Neutrophil (primary cell): ENCODE measurements around the gene CDC14B.

ENCODE experiments used
- H3K27ac ChIP-seq: fragments of 200-600 bp; sonication (generic); 2 replicates; pipeline ENCODE4 v1.5.1; 2016; ENCODE audit warnings: mild to moderate bottlenecking, moderate library complexity
- H3K27me3 ChIP-seq: fragments of 200-600 bp; sonication (generic); 2 replicates; pipeline ENCODE4 v1.6.0; 2016; ENCODE audit warnings: mild to moderate bottlenecking
- H3K36me3 ChIP-seq: fragments of 200-600 bp; sonication (generic); 2 replicates; pipeline ENCODE4 v1.5.1; 2017
- H3K4me1 ChIP-seq, 2 experiments: fragments of 200-600 bp in 1 of 2; sonication (generic) in 1 of 2; 1 replicate in 1 of 2; 2 replicates in 1 of 2; pipeline versions ENCODE4 v1.5.1 to v1.6.1; 2013 to 2016; ENCODE audit warnings: low read depth in 1 of 2, low read length in 1 of 2, mild to moderate bottlenecking in 1 of 2, moderate library complexity in 1 of 2; ENCODE audit not compliant: control insufficient read depth in 1 of 2, insufficient read depth in 1 of 2
- H3K4me3 ChIP-seq, 2 experiments: fragments of 200-600 bp in 1 of 2; sonication (generic) in 1 of 2; 1 replicate in 1 of 2; 2 replicates in 1 of 2; pipeline ENCODE4 v1.5.1; 2013 to 2016; ENCODE audit warnings: low read depth in 1 of 2, low read length in 1 of 2, mild to moderate bottlenecking in 1 of 2, moderate library complexity in 1 of 2
- H3K9me3 ChIP-seq: fragments of 200-600 bp; sonication (generic); 2 replicates; pipeline ENCODE4 v1.5.1; 2016
- CTCF ChIP-seq: fragments of 200-600 bp; sonication (generic); IDR thresholded peaks from 2 replicates; pipeline ENCODE4 v1.5.1; 2016; ENCODE audit warnings: antibody characterized with exemption

CDC14B gene

GRCh38 chr9:96574931-96575351 lies 44.7 kb downstream of the CDC14B start:
- Histone ChIP-seq H3K27me3 (peaks cover 31% of the 10 kb centered on the region), H3K27ac (no peak overlapping the region), H3K36me3 (no peaks in the 10 kb centered on the region), H3K9me3 (no peaks in the 10 kb centered on the region), H3K4me1 (no peaks in the 10 kb centered on the region), H3K4me3 (no peak overlapping the region)
- no peak for TF ChIP-seq CTCF

- no peaks in the 10 kb centered on the region for H3K36me3 ChIP-seq
- no peak for TF ChIP-seq CTCF
- no peak overlapping the region for H3K4me3 ChIP-seq
- H3K4me1 ChIP-seq, result no peaks in the 10 kb centered on the region
- H3K27me3 ChIP-seq, result peaks cover 31% of the 10 kb centered on the region
- no peak overlapping the region for H3K27ac ChIP-seq
- no peaks in the 10 kb centered on the region for H3K9me3 ChIP-seq
Observed at GRCh38 chr9:96574455-96574854, 45.2 kb downstream of the CDC14B start.

- peak overlapping the region; percentile 65 for H3K27ac ChIP-seq
- no peak for TF ChIP-seq CTCF
- H3K4me3 ChIP-seq, result peak overlapping the region; percentile 67 to 76
- H3K4me1 ChIP-seq, result peaks cover 26 to 30% of the 10 kb centered on the region in 2 experiments
- peaks cover 7% of the 10 kb centered on the region for H3K27me3 ChIP-seq
- no peaks in the 10 kb centered on the region for H3K36me3 ChIP-seq
- no peaks in the 10 kb centered on the region for H3K9me3 ChIP-seq
Observed at GRCh38 chr9:96567203-96567700, 52.4 kb downstream of the CDC14B start.

- H3K27ac ChIP-seq, result peak overlapping the region; percentile 65
- peaks cover 4% of the 10 kb centered on the region for H3K36me3 ChIP-seq
- peaks cover 7% of the 10 kb centered on the region for H3K27me3 ChIP-seq
- no peaks in the 10 kb centered on the region for H3K9me3 ChIP-seq
- H3K4me1 ChIP-seq, result peaks cover 26 to 30% of the 10 kb centered on the region in 2 experiments
- peak; percentile 52 for TF ChIP-seq CTCF
- peak overlapping the region; percentile 67 to 76 for H3K4me3 ChIP-seq
Observed at GRCh38 chr9:96566498-96567202, 53.0 kb downstream of the CDC14B start.

- Histone ChIP-seq H3K9me3 (no peaks in the 10 kb centered on the region), H3K4me1 (peaks cover 26 to 30% of the 10 kb centered on the region in 2 experiments), H3K4me3 (peak overlapping the region; percentile 67 to 76), H3K36me3 (peaks cover 8% of the 10 kb centered on the region), H3K27ac (peak overlapping the region; percentile 65), H3K27me3 (peaks cover 7% of the 10 kb centered on the region)
- TF ChIP-seq CTCF, result no peak
Observed at GRCh38 chr9:96565671-96566497, 53.8 kb downstream of the CDC14B start.
